ENCODE data around the gene TMC4.
A peak's percentile ranks its signal among the peaks of the same experiment; 100 is the strongest.
"Not testable (repeated sequence)": the region's sequence is repeated elsewhere in the genome, so short reads cannot be mapped to it uniquely, and the experiment has no call there.

The TMC4 gene

DNA sequence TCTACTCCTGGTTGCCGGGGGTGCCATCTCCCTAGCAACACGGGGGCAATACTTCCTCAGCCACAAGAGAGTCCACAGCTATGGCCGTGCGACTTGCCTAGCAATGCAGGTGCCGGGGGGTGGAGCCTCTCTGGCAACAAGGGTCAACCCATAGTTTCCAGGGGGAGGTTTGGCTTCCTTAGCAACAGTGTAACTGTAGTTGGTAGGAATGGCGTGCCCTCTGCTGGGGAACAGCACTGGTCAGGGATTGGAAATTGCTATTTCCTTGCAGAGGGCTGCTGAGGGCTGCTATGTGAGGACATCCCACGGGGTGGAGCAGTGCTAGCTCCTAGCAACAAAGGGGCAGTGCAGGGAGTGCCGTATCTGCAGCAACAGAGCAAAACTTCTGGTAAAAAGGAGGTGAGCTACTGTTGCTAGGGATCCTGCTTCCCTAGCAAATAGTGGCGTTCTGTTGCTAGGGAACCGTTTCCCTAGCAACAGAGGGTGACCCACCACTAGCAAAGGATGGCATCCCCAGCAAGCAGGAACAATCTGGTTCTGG lies 7.0 kb upstream of the TMC4 start:
- CTCF ChIA-PET, result interaction anchor here (0.9 to 1.5 kb wide), 2 partner anchors 10 to 52 kb away, joined by 3 to 4 read pairs; partner anchors contain the start of gene MBOAT7
- DNase-seq, result no peak
- no peak overlapping the region for H3K27ac Mint-ChIP-seq

DNA sequence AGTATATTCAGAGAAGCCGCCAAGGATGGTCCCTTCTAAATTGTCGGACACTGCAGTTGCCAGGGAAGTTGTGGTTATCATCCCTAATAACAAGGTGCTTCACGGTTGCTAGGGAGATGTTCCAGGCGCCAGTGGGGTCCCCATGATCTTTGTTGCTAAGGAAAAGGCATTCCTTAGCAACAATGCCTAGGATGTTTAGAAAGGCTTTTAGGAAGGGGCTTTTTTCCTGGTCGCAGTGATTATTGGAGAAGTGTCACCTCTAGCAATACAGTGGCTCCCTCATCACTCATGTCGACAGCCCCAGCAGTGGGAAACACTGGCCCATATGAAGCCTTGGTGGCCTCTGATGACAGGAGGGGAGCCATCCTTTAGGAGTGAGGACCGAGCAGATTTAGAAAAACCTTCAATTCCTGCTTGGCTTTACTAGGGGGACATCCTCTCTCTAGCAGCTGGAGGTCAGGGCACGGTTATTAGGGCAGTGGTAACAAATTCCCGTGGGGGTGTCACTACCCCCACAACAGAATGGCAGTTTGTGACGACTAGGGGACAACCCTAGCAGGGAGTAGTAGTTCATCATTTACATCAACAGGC lies 6.4 kb upstream of the TMC4 start:
- peaks cover 8% of the 10 kb centered on the region for H3K36me3 Mint-ChIP-seq
- no peak overlapping the region for H3K27ac Mint-ChIP-seq
- no peak overlapping the region for H3K4me3 Mint-ChIP-seq
- no peaks in the 10 kb centered on the region for H3K9me3 Mint-ChIP-seq
- DNase-seq, result no peak
- no peaks in the 10 kb centered on the region for H3K4me1 Mint-ChIP-seq
- CTCF ChIA-PET, result interaction anchor here (1.5 kb wide), 1 partner anchor 53 kb away, joined by 4 read pairs; no protein-coding TSS in a partner anchor
- H3K27me3 Mint-ChIP-seq, result no peaks in the 10 kb centered on the region

More for the DNA sequence above, 7.0 kb upstream of the TMC4 start:
- peaks cover 8% of the 10 kb centered on the region for H3K36me3 Mint-ChIP-seq
- no peaks in the 10 kb centered on the region for H3K4me1 Mint-ChIP-seq
- no peaks in the 10 kb centered on the region for H3K9me3 Mint-ChIP-seq
- H3K4me3 Mint-ChIP-seq, result no peak overlapping the region
- no peaks in the 10 kb centered on the region for H3K27me3 Mint-ChIP-seq

DNA sequence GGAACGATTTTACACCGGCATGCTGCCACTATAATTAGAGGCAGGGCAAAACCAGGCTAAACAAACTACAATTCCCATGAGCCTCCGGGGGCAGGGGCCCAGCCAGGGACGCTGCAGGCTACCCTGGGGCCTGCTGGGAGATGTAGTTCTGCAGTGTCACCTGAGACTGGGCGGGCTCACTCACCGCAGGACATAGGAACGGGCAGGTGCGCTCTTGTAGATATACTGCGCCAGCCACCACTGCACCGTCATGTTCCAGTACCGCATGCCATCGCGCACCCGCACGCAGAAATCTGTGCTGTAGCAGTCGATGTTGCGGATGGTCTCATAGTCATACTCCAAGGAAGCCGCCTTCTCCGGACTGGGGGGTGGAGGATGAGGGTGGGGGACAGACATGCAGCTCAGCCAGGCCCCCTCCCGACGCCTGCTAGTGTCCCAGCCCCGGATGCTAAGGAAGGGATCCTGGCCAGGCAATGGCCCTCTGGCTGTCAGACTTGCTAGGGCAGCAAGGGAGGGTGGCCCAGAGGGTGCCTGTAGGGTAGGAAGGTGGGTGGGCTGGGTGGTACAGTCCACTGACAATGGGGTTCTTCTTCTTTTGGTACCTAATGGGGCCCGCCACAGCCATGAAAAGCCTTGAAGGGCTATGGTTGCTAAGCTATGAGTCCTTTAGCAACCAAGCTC lies 5.8 kb upstream of the TMC4 start:
- Mint-ChIP-seq H3K36me3 (peaks cover 8% of the 10 kb centered on the region), H3K9me3 (no peaks in the 10 kb centered on the region), H3K27ac (no peak overlapping the region), H3K27me3 (no peaks in the 10 kb centered on the region), H3K4me3 (no peak overlapping the region), H3K4me1 (no peaks in the 10 kb centered on the region)
- DNase-seq, result peak; percentile 59
- CTCF ChIA-PET, result interaction anchor here (1.0 to 1.5 kb wide), 2 partner anchors 9 to 54 kb away, joined by 3 to 4 read pairs; no protein-coding TSS in a partner anchor

DNA sequence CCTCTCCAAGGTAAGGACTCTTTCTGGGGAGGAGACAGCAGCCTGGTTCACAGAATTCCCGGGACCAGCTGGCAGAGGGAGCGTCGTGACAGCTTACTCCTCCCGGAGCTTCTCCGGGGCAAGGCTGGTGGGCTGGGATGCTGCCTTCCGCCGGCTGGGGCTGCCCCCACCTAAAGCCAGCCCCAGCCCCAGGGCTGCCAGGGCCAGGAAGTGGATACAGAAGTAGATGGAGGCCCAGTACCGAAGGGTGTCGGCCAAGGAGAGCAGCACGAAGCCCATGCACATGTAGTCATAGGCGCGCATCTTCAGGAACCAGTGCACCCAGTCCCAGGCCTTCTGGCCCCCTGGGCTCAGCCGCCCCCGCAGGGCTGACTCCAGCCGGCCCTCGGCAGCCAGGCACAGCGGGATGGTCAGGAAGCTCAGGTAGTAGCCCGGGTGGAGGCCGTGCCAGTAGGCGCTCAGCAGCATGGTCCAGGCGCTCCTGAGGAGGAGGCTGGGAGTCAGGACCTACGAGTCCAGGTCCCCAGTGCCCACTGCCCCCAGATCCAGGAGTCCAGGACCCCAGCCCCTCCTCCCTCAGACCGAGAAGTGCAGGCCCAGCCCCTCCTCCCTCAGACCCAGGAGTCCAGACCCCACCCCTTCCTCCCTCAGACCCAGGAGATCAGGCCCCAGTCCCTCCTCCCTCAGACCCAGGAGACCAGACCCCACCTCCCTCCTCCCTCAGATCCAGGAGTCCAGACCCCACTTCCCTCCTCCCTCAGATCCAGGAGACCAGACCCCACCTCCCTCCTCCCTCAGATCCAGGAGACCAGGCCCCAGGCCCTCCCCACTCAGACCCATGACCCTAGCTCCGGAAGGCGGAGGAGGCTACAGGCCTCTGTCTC lies 1.2 kb upstream of the TMC4 start:
- Mint-ChIP-seq H3K4me3 (no peak overlapping the region), H3K9me3 (no peaks in the 10 kb centered on the region), H3K36me3 (peaks cover 8% of the 10 kb centered on the region), H3K27ac (no peak overlapping the region), H3K4me1 (no peaks in the 10 kb centered on the region), H3K27me3 (peaks cover 15% of the 10 kb centered on the region)
- no peak for DNase-seq
- CTCF ChIA-PET, result interaction anchor here (2.0 kb wide), 1 partner anchor 92 kb away, joined by 5 read pairs; no protein-coding TSS in a partner anchor

DNA sequence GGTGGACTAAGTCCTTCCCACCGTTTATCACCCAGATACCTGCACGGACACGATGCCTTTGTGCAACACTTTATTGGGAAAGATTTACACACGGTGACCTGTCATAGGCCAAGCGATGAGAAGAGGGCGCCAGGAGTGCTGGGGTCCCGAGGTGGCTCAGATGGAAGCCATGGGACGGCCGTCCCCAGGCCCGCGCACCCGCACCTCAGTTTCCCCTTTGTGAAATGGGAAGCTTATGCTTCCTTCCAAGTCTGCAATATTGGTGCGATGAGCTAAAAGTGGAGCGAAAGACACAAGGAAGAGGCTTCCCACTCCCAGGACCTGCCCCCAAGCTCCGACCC lies 369 bp upstream of the TMC4 start:
- peaks cover 15% of the 10 kb centered on the region for H3K27me3 Mint-ChIP-seq
- no peak overlapping the region for H3K4me3 Mint-ChIP-seq

DNA sequence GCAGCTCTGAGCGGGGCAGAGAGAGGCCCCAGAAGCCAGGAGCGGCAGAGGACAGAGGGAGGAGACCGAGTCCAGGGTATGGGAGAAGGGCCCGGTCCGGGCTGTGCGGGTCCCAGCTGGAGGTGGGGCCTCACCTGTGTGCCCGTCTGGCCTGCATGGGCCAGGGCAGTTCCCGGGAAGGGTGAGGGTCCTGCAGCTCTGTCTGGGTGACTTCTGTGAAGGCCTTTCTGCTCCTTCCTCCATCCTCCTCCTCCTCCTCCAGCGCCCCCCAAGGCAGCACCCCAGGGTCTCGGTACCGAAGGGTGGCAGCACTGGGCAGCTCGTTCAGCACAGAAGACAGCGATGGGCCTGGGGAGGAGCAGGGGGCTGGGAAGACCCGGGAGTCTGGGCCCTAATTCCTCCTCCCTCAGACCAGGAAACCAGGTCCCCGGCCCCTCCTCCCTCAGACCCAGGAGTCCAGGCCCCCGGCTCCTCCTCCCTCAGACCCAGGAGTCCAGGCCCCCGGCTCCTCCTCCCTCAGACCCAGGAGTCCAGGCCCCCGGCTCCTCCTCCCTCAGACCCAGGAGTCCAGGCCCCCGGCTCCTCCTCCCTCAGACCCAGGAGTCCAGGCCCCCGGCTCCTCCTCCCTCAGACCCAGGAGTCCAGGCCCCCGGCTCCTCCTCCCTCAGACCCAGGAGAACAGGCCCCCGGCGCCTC lies 1.1 kb downstream of the TMC4 start:
- H3K36me3 Mint-ChIP-seq, H3K9me3 Mint-ChIP-seq, DNase-seq, H3K4me3 Mint-ChIP-seq, H3K4me1 Mint-ChIP-seq: not testable (repeated sequence)
- Mint-ChIP-seq H3K27me3 (peaks cover 17% of the 10 kb centered on the region), H3K27ac (peak overlapping the region; percentile 49)
- CTCF ChIA-PET, result interaction anchor here (2.6 to 2.7 kb wide), 2 partner anchors 60 to 94 kb away, joined by 11 to 16 read pairs; no protein-coding TSS in a partner anchor

More for the DNA sequence above, 369 bp upstream of the TMC4 start:
- Mint-ChIP-seq H3K4me1 (peaks cover 2% of the 10 kb centered on the region), H3K27ac (no peak overlapping the region), H3K36me3 (peaks cover 5% of the 10 kb centered on the region), H3K9me3 (no peaks in the 10 kb centered on the region)
- no peak for DNase-seq
- CTCF ChIA-PET, result interaction anchor here (2.0 kb wide), 1 partner anchor 92 kb away, joined by 5 read pairs; no protein-coding TSS in a partner anchor

DNA sequence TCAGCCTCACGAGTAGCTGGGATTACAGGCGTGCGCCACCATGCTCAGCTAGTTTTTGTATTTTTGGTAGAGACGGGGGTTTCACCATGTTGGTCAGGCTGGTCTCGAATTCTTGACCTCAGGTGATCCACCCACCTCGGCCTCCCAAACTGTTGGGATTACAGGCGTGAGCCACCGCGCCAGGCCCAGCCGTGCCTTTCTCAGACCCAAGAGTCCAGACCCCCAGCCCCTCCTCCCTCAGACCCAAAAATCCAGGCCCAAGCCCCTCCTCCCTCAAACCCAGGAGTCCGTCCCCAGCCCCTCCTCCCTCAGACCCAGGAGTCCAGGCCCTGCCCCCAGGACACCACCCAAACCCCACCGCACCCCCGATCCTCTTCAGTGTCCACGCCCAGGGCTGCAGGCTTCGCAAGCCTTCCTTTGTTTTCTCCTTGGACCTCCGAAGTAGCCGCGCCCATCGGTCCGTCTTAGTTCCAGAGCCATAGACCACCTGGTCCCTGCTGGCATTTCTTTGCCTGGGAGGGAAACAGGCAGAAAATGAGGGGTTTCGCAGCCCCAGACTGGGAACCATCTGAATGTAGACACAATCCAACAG lies 3.7 kb downstream of the TMC4 start:
- no peak for DNase-seq
- Mint-ChIP-seq H3K4me1 (peaks cover 18% of the 10 kb centered on the region), H3K27me3 (peaks cover 43% of the 10 kb centered on the region), H3K36me3 (peaks cover 3% of the 10 kb centered on the region), H3K4me3 (no peak overlapping the region), H3K27ac (no peak overlapping the region), H3K9me3 (no peaks in the 10 kb centered on the region)
- CTCF ChIA-PET, result interaction anchor here (1.0 to 2.7 kb wide), 5 partner anchors 25 to 97 kb away, joined by 3 to 16 read pairs (median 5); no protein-coding TSS in a partner anchor

DNA sequence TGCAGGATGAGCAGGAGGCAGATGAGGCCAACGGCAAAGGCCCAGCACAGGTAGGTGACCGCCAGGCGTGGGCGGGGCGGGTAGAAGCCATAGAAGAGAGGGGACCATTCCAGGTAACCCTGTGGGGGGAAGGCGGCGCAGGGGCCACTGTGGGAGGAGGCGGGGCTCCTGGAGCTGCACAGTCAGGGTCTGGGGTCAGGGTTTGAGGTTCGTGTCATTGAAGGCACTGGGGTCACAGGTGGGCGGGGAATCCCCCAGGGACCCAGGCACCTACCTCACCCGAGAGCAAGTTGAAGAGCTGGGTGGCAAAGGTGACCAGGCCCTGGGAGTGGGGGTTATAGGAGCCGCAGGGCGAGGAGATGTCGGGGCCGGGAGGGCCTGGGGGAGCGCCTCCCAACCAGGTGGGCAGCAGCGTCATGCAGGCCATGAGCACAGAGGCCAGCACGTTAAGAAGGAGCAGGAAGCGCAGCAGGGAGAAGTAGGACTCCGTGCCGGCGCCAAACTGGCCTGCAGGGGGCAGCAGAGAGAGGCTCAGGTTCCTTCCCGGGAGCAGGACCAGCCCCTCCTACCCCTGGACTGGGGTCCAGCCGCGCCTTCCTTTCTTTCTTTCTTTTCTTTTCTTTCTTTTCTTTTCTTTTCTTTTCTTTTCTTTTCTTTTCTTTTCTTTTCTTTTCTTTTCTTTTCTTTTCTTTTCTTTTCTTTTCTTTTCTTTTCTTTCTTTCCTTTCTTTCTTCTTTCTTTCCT lies 4.6 kb downstream of the TMC4 start:
- H3K4me3 Mint-ChIP-seq, result no peak overlapping the region
- H3K27ac Mint-ChIP-seq, result no peak overlapping the region
- peak; percentile 94 for DNase-seq
- CTCF ChIA-PET, result interaction anchor here (1.2 to 1.7 kb wide), 3 partner anchors 20 to 97 kb away, joined by 3 to 10 read pairs (median 4); partner anchors contain the start of gene MBOAT7
- H3K36me3 Mint-ChIP-seq, result peaks cover 5% of the 10 kb centered on the region
- peaks cover 27% of the 10 kb centered on the region for H3K4me1 Mint-ChIP-seq
- peaks cover 50% of the 10 kb centered on the region for H3K27me3 Mint-ChIP-seq
- no peaks in the 10 kb centered on the region for H3K9me3 Mint-ChIP-seq

DNA sequence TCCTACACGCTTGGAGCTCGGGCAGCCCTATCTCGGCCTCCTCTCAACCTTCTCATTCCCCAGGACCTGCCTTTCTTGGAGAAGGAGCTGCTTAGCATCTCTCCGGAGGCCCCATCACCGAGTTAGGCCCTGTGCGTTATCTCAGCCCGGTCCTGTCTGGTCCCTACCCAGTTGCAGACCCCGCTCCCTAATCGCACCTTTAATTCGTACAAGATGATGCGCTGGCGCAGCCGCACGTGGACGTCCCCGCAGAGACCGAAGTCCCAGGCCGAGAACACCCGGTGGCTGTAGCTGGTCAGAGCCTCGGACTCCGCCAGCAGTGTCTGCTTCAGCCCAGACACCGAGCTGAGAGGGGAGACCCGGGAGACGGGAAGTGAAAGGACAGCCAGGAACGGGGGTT lies 7.7 kb downstream of the TMC4 start:
- H3K4me3 Mint-ChIP-seq, result no peak overlapping the region
- H3K36me3 Mint-ChIP-seq, result peaks cover 6% of the 10 kb centered on the region
- H3K27me3 Mint-ChIP-seq, result peaks cover 42% of the 10 kb centered on the region
- H3K9me3 Mint-ChIP-seq, result no peaks in the 10 kb centered on the region
- no peak for DNase-seq
- H3K27ac Mint-ChIP-seq, result no peak overlapping the region
- peaks cover 52% of the 10 kb centered on the region for H3K4me1 Mint-ChIP-seq
- CTCF ChIA-PET, result interaction anchor here (1.1 to 1.5 kb wide), 2 partner anchors 28 to 65 kb away, joined by 3 to 4 read pairs; no protein-coding TSS in a partner anchor

DNA sequence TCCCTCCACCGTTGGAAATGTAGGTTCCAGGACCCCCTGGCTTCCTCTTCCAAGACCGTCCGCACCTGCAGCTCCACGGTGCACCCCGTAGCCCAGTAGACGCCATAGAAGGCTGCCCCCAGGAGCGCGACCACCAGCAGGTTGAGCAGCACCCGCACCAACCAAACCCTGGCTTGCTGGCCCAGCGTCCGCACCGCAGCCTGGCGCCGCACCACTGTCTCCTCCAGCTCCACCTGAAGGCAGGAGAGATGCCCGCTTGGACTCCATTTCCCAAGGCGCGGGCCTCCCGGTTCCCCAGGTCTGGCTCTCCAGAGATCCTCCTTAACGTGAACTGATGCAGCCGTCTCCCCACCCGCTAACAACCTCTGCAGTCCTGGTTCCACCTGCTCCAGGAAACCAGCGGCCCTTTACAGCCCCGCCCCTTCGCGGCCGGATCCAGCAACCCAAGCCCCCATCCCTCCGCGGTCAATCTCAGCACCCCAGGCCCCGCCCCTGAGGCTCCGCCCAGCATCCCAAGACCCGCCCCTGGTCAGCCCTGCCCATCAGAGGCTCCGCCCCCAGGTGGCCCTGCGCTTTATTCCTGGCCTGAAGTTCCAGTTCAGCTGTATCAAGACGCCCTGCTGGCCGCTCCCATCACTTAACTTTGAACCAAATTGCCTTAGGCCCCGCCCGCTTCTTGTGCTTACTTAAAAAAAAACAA lies 8.4 kb downstream of the TMC4 start:
- CTCF ChIA-PET, result interaction anchor here (1.1 to 1.5 kb wide), 2 partner anchors 28 to 66 kb away, joined by 3 to 4 read pairs; no protein-coding TSS in a partner anchor
- peak; percentile 80 for DNase-seq

DNA sequence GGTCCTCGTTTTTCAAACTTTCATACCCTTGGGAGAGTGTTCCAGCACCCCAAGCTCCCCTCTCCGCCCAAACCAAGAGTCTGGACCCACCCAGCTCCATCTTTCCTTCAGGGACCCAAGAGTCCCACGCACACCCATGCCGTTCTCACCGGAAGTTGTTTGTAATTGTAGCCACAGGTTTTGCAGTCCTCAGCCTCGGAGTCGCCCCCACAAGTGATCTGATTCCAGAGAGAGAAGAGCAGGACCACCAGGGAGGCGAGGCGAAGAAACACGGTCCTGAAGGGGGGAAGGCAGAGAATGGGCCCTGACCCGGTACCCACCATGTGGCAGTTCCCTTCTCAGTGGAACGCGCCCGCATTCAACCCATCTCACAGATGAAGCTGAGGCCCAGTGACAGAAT lies 10.1 kb downstream of the TMC4 start:
- peaks cover 9% of the 10 kb centered on the region for H3K36me3 Mint-ChIP-seq
- no peak for DNase-seq
- H3K9me3 Mint-ChIP-seq, result no peaks in the 10 kb centered on the region
- H3K27me3 Mint-ChIP-seq, result peaks cover 42% of the 10 kb centered on the region
- peak overlapping the region; percentile 78 for H3K4me3 Mint-ChIP-seq
- CTCF ChIA-PET, result no interaction called here
- H3K27ac Mint-ChIP-seq, result peak overlapping the region; percentile 83
- peaks cover 65% of the 10 kb centered on the region for H3K4me1 Mint-ChIP-seq

More for the DNA sequence above, 8.4 kb downstream of the TMC4 start:
- H3K27ac Mint-ChIP-seq, result peak overlapping the region; percentile 19
- peaks cover 42% of the 10 kb centered on the region for H3K27me3 Mint-ChIP-seq
- H3K36me3 Mint-ChIP-seq, result peaks cover 6% of the 10 kb centered on the region
- H3K4me1 Mint-ChIP-seq, result peaks cover 57% of the 10 kb centered on the region
- no peaks in the 10 kb centered on the region for H3K9me3 Mint-ChIP-seq
- H3K4me3 Mint-ChIP-seq, result peak overlapping the region; percentile 71

DNA sequence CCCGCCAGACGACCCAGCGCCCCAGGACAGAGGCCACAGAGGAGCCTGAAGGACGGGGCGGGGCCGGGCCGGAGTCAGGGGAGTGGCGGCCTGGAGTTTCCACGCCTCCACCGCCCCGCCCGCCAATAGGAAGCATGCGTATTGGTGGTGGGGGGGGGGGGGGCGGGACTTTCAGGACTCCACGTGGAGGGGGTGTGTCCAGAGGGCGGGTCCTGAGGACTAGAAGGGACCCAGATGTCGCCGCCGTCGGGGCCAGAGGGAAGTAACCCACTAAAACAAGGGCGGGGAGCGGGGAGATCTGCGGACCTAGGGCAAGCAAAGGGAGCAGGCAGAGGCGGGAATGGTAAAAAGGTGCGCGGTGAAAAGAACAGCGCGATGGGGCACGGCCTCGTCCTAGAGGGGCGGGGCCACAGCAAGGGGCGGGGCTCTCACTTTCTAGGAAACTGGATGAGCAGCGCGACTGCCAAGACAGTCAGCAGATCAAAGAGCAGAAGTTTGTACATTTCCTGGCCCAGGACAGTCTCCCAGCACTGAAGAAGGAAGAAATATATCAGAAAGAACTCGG lies 10.6 kb downstream of the TMC4 start:
- peaks cover 68% of the 10 kb centered on the region for H3K4me1 Mint-ChIP-seq
- H3K4me3 Mint-ChIP-seq, result peak overlapping the region; percentile 78
- H3K27ac Mint-ChIP-seq, result peak overlapping the region; percentile 83
- H3K27me3 Mint-ChIP-seq, result peaks cover 42% of the 10 kb centered on the region
- H3K36me3 Mint-ChIP-seq, result peaks cover 11% of the 10 kb centered on the region
- peak; percentile 89 for DNase-seq
- CTCF ChIA-PET, result no interaction called here
- H3K9me3 Mint-ChIP-seq, result no peaks in the 10 kb centered on the region
